NCI-H748 (cell line): ENCODE measurements around the gene RELL2.

ENCODE experiments used
- DNase-seq: peaks from one replicate; lab custom pipeline; 2025; ENCODE audit not compliant: unreplicated experiment; lab: John Stamatoyannopoulos, UW

Gene RELL2

DNA sequence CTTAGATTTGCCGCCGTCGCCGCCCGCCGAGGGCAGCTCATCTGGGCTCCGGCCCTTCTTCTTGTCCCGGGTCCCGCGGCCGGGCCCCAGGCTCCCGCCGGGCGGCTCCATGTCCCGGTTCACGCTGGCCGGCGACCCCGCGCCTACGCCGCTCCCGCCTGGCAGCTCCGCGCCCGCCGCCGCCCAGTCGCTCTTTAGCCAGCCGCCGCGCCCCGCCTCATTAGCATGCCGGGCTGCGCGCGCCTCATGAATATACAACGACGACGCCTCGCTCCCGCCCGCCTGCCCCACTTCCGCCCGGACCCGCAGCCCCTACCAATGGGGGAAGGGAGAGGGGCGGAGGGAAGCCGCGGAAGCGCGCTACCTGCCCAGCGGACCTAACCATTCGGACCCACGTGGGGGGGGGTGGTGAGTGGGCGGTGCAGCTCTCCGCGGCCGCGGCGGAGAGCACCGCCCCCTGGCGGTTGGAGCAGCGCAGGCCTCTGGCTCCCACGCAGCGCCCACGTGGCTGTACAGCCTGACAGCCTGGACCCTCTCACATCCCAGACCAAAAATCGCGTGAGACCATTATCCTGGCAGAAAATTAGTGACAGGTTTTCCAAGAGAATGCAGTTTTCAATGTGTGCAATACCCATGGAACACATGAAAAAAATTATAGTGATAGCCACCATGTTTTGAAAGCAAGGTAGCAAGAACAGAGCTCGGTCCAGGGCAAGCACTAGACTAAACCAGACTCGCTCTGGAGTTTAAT lies 17.8 kb upstream of the RELL2 start, which contains the start of gene DIAPH1:
Gene DIAPH1 (minus strand): TSS at position 197 of the 751 bp plus-strand sequence. CDS start 86 bp downstream, at position 111.
- peak; percentile 98 for DNase-seq

DNA sequence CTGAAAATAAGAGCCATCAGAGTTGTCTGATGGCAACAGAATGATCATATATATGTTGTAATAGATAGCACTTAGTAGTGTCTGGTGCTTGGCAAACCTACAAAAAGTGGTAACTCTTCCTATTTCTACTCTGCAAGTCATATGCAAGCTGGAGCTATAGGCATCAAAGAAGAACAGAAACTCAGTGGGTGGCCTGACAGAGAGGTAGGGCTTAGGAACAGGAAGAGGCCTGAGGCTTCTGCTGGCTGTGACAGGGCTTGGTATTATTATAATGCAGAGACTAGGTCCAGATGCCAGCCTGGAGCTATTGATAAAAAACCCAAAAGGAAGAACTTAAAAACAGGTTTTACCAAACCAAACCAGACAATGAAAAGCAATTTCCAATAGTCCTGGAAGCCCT lies 13.6 kb upstream of the RELL2 start:
- no peak for DNase-seq

DNA sequence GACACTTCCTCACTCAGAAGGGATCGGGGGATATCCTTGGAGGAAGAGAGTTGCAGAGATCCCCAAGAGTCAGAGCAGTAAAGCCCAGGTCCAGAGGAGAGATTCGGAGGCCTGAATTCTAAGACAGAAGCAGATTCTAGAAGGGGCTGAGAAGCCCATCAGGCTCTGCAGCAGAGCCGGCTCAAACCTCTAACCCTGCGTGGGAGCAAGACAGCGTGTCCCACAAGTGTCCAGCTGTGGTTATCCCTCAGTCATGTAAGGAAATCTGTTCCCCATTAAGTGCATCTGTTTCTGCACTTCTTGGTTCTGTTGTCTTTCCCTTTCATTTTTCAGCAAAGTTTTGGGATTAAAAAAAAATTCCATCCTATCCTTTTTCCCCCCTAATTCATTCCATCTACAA lies 13.2 kb upstream of the RELL2 start:
- DNase-seq: no peak

DNA sequence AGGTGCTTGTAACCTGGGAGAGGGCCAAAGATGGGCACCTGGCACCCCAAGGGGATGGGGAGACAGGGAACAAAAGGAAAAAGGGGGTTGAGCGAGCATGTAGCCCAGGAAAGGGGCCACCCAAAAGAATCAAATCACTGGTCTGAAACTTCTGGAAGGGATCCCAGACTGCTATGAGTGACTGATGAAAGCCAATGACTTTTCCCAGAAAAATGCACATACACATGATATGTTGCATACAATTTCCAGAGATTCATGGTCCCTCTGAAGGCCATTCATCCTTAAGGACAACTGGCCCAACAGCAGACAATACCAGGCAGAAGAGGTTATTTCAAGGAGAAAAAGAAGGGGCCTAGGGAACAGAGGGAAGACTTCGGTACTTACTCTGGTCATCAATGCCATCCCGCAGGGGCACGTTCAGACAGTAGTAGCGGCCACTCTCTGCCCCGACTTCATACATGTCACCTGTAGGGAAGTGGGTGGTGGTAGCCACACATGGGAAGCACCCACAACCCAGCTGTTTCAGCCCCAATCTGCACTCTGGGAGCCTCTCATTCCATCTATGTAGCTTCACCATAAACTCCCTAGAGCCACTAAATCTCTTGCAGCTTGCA lies 8.5 kb upstream of the RELL2 start:
- no peak for DNase-seq

DNA sequence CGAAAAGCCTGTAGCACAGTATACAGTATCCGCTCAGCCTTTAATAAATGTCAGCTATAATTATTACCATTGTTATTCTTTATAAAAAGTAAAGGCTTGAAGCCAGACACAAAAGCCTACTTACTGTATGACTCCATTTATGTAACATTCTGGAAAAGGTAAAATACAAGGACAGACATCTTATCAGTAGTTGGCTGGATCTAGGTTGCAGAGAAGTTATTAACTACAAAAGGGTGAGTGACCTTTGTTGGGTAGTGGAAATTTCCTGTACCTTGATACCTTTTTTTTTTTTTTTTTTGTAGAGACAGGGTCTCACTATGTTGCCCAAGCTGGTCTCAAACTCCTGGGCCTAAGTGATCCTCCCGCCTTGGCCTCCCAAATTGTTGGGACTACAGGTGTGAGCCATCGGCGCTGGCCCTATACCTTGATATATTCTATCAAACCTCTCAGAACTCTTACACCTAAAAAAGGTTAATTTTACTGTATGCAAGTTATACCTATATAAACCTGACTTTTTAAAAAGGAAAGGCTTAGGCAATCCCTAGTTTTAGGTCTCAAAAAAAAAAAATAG lies 6.1 kb upstream of the RELL2 start:
- DNase-seq: no peak

DNA sequence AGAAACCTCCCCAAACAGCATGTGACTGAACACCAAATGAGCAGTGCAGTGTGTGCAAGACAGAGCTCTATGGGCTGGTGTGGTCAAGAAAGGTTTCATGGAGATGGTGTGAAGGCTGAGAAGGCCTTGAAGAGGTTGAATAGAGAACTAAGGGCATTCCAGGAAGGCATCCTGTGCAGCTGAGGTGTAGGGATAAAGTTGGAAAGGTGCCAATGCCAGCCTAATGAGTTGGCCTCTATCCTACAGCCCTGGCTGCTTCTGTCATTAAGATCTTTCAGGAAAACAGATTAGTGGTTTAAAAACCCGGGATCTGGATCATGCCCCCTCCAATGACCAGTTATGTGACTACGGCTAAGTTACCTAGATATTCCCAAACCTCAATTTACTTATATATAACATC lies 4.1 kb upstream of the RELL2 start:
- peak; percentile 29 for DNase-seq

DNA sequence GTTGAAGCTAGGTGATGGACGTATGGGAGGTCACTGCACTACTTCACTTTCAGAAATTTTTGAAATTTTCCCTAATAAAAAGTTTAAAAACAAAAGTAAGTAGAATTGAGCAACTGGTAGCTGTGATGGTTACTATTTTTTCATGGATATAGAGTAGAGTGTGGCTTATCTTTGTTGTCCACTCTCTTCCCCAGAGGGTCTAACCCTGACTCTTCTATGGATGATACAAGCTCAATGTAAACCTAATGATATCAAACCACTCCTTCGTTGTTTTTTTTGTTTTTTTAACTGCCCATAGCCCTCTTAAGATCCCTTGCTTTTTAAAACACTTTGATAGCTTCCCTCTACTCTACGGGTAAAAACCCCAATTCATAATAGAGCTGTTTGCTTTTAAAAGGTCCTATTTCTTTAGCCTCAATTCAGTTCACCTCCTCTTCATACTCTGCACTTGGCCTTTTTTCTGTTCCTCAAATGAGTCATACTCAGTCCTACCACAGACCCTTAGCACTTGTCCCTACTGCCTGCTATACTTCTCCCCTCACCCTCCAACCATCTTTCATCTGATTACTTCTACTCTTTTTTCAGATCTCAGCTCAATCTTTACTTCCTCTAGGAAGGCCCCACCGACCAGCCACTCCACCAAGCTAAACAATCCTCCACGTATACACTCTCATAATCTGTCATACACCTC lies 2.8 kb upstream of the RELL2 start:
- DNase-seq: no peak

DNA sequence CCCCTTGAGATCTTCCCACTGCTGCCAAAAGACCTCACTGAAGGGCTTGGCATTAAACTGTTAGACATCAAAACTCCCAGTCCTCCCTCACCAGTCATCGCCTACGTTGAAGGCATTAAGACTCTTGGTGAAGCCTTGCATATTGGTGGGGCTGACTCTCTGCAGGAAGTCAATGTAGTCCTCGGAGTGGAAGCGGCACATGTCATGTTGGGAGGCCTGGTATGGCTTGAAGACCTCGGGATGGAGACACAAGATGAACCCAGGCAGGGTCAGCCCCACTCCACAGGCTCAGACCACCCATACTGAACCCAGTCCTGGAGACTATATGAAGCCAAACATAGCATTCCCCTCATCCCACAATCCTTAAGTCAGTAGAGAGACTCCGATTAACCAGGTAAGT lies 2.1 kb upstream of the RELL2 start:
- no peak for DNase-seq

DNA sequence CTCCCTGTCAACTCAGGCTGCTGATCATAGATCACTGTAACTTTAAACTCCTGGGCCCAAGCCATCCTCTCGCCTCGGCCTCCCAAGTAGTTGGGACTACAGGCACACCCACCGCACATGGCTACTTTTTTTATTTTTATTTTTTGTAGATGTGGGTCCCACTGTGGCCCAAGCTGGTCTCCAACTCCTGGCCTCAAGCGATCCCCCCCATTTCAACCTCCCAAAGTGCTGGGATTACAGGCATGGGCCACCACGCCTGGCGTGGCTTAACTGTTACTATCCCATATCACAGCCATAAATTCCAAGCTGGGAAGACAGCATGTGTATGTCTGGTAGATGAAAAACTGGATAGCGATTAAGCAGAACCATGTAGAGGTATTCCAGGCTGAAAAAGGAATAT lies 1.2 kb upstream of the RELL2 start:
- DNase-seq: no peak

DNA sequence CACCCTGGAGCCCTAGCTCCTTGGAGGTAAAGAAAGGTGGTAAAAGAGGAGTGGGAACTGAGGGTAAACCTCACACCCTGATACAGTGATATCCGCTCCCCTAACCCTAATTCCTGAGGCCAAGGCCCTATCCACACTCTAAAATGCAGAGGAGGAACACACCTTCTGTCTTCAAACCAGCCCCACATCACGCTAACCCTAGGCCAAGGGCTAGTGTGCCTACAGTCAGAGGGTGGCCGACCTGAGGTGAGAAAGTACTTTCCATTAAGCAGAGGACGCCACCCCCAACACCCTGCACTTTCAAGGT lies 738 bp upstream of the RELL2 start:
- DNase-seq: no peak

DNA sequence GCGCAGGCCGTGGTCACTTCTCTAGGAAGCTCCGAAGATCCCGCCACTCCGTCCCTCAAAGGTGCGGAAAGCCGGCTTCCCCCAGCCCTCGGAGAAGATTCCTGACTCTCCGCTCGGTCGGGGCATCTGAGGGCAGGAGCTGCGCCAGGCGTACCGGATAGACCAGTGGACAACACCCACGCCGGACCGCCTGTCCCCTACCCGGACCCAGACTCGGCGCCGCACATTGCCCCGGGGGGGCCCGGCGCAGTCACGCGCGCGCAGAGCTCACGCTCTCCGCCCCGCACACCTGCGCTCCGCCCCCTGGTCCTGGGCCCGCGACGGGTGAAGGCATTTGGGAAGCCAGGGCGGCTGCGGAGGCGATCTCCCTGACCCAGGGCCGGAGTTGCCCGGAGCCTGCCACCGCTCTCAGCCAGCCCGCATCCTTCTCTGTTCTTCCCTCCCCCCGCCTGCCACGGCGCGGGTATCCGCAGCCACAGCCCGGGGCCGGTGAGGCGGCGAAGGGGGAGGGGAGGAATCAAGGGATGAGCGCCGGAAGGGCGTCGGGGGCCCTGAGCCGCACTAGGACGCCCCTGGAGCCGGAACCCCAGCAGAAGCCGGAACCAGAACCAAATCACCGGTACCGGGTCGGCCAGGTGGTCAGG lies 448 bp downstream of the RELL2 start:
- peak; percentile 64 for DNase-seq

DNA sequence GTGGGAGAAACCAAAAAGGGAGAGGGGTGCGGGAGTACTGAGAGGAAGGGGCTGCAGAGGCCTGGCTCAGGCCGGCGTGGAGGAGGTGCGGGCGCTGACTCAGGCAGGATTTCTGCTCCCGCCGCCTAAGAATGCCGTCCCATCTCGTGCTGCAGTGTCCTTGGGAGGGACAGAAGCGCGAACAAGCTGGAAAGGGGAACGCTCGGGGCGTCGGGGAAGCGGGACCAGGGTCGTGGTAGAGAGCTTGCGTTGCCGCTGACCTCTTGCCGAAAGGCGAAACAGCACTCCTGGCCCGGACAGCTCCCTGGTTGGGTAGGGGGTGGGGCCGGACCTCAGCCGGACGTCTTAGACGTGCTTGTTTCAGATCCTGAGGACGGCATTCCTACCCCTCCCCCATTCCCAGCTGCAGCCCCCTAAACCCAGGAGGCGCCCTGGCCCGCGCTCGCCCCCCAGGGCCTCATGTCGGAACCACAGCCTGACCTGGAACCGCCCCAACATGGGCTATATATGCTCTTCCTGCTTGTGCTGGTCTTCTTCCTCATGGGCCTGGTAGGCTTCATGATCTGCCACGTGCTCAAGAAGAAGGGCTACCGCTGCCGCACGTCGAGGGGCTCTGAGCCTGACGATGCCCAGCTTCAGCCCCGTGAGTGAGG lies 1.1 kb downstream of the RELL2 start:
- DNase-seq: peak; percentile 39

DNA sequence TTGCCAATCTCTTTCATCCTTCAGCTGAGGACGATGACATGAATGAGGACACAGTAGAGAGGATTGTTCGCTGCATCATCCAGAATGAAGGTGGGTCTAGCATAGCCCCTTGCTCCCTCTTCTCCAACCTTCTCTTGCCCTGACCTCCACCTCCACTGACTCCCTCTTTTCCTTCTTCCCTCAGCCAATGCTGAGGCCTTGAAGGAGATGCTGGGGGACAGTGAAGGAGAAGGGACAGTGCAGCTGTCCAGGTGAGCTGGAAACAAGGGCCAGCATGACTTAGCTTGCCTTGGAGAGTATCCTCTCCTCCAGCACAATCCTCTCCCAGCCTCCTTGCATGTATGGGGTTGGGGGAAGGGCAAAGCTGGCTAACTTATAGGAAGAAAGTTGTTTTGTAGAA lies 2.0 kb downstream of the RELL2 start:
- DNase-seq: no peak

DNA sequence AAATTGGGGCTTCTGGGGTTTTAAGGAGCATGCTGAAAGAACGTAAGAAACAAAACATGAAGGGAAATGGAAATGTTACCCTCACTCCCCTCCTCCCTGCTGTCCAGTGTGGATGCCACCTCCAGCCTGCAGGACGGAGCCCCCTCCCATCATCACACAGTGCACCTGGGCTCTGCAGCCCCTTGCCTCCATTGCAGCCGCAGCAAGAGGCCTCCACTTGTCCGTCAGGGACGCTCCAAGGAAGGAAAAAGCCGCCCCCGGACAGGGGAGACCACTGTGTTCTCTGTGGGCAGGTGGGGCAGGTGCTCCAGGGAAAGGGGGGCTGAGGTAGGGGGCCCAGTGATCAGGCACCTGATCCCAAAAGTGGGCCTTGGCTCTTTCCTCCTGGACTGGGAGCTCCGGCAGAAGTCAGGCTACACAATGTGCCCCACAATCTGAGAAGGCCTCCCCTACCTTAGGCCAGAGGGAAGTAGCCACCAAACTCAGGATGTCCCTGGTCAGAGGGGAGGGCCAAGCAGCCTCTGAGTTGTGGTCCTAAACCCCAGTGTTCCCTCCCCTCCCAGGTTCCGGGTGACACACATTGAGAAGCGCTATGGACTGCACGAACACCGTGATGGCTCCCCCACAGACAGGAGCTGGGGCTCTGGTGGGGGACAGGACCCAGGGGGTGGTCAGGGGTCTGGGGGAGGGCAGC lies 2.7 kb downstream of the RELL2 start:
- no peak for DNase-seq

DNA sequence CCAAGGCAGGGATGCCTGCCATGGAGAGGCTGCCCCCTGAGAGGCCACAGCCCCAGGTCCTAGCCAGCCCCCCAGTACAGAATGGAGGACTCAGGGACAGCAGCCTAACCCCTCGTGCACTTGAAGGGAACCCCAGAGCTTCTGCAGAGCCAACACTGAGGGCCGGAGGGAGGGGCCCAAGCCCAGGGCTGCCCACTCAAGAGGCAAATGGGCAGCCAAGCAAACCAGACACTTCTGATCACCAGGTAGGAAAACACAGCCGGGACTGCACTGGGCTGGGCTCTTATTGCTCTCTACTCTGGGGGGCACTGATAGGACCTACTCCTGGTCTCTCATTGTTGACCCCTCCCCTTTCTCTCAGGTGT lies 3.2 kb downstream of the RELL2 start:
- DNase-seq: no peak

DNA sequence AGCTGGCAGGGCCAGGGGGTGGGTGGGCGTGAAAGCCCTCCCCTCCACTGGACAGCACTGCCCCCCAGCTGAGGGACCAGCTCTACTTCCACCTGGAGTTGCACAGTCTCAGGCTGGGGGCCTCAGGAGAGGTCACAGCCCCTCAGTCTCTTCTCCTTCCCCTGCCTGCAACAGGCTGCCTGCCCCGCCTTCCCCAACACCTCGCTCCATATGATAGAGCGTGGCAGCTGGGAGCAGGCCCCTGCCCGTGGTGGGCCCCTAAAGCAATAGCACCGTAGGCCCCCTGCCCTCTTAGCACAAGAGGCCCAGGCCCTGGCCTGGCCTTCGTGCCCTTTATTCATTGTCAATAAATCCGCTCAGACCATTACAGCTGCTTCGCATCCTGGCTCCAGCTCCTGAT lies 3.9 kb downstream of the RELL2 start:
- no peak for DNase-seq

DNA sequence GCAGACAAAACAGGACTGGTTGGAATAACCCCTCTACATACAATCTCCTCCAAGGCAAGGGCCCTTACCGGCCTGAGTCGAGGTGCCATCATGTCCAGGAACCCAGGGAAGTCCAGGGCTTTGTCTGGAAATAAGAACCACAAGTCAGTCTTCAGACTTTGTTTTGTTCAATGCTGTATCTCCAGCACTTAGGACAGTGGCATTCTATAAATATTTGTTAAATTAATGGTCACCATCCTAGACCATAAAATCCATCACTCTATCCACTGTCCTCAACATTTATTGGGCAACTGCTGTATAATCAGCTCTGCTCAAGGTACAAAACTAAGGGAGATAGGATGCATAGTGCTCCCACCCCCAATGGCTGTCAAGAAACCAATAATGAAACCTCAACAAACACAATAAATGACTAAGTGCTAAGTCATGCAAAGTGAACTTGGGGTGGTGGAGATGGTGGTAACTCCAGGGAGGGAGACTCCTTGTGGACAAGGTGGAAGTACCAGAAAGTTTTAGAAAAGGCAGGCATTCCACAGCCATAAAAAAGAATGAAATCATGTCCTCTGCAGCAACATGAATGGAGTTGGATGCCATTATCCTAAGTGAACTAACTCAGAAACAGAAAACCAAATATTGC lies 5.0 kb downstream of the RELL2 start:
- DNase-seq: no peak

DNA sequence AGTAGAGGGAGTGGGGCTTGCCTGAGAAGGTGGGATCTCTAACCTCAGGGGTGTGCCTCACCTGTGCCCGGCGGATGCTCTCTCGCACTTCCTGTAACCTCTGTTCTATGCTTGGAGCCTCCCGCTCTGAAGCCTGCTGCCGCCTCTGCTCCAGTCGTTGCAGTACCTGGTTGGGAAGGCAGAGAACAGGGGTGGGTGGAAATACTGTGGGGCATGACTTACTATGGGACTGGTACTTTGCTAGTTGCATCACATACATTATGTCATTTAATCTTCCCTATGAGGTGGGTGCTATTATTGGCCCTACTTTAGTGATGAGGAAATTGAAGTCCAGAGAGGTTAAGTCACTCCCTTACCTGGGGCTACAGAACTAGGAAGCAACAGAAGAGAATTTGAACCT lies 9.2 kb downstream of the RELL2 start:
- no peak for DNase-seq

DNA sequence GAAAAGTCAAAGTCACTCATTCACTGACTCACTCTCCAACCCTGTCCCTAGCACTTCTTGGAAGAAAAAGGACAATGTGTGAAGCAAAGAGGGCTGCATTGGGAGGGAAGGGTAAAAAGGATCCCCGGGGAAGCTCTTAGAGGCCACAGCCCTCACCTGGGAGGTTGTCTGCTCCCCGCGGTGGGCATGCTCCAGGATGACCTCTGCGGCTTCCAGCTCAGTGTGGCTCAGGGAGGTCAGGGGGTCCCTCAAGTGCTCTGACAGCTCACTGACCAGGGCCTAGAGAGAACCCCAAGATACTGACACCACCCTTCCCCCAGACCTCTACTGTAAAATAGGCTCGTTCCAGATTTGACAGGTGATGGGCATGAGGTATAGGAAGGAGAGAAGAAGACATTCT lies 10.4 kb downstream of the RELL2 start:
- no peak for DNase-seq

DNA sequence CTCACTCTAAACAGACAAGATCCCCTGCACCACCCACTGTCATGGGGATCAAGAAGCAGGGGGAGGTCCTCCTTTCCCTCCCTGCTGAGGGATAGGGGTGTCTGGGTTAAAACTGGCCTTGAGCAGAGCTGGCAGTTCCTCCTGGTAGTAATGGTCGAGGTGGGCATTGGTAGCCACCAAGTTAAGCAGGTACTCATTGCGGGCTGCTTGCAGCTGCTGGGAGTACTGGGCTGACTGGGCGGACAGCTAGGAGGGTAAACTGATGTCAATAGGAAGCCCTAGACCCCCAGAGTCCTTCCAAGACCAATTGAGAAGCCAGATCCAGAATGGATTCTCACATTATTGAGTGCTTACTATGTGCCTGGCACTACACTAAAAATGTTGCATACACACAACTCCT lies 11.1 kb downstream of the RELL2 start:
- no peak for DNase-seq
